HepG2 (cell line): ENCODE measurements around the gene NPTXR. TPM values are rescaled to one million over a fixed set of nuclear protein-coding genes. Genes with fewer than 3 reads are reported as not detected.

Experiments used
- DBP ChIP-seq: sonication (generic); formaldehyde crosslinking; IDR thresholded peaks from 2 replicates; pipeline ENCODE4 v1.4.0; 2020; ENCODE audit warnings: missing genetic modification reagents; ENCODE audit errors: not compliant biosample characterization
- EEA1 ChIP-seq: sonication (generic); formaldehyde crosslinking; IDR thresholded peaks from 2 replicates; pipeline ENCODE4 v1.5.1; 2020; ENCODE audit warnings: mild to moderate bottlenecking, missing genetic modification reagents, borderline replicate concordance
- FOXP4 ChIP-seq: sonication (generic); formaldehyde crosslinking; IDR thresholded peaks from 2 replicates; pipeline ENCODE4 v1.4.0; 2020; ENCODE audit warnings: missing genetic modification reagents
- GMEB2 ChIP-seq: IDR thresholded peaks from 2 replicates; pipeline ENCODE4 v1.6.1; 2016; ENCODE audit warnings: missing biosample characterization, missing genetic modification reagents, low read depth
- HOXA3 ChIP-seq: sonication (generic); formaldehyde crosslinking; IDR thresholded peaks from 2 replicates; pipeline ENCODE4 v1.5.0; 2020; ENCODE audit warnings: missing genetic modification reagents
- KDM6A ChIP-seq: IDR thresholded peaks from 2 replicates; pipeline ENCODE4 v1.6.1; 2016; ENCODE audit warnings: low read depth
- MTF1 ChIP-seq: sonication (generic); formaldehyde crosslinking; IDR thresholded peaks from 2 replicates; pipeline ENCODE4 v1.5.0; 2020; ENCODE audit warnings: missing genetic modification reagents
- NONO ChIP-seq, 2 experiments: fragments of 450-650 bp in 1 of 2; sonication (generic) in 1 of 2; formaldehyde crosslinking in 1 of 2; IDR thresholded peaks in 1 of 2; conservative IDR thresholded peaks in 1 of 2; 2 replicates each; pipeline versions ENCODE4 v1.6.1 to v1.8.0; 2017 to 2022; ENCODE audit warnings: mild to moderate bottlenecking in 1 of 2, missing genetic modification reagents in 1 of 2, moderate library complexity in 1 of 2
- NR2F2 ChIP-seq: IDR thresholded peaks from 2 replicates; pipeline ENCODE4 v1.6.1; 2012; ENCODE audit warnings: low read depth, inconsistent platforms, borderline replicate concordance
- RXRA ChIP-seq: sonication (generic); formaldehyde crosslinking; IDR thresholded peaks from 2 replicates; pipeline ENCODE4 v1.5.1; 2020; ENCODE audit warnings: missing genetic modification reagents
- SAP130 ChIP-seq: IDR thresholded peaks from 2 replicates; pipeline ENCODE4 v1.6.1; 2016; ENCODE audit warnings: low read depth
- SOX6 ChIP-seq, 2 experiments: fragments of 450-650 bp in 1 of 2; sonication (generic) in 1 of 2; formaldehyde crosslinking in 1 of 2; IDR thresholded peaks; 2 replicates each; pipeline versions ENCODE4 v1.4.0 to v1.6.1; 2017 to 2020; ENCODE audit warnings: antibody characterized with exemption in 1 of 2, mild to moderate bottlenecking in 1 of 2, missing genetic modification reagents in 1 of 2
- ZC3H13 ChIP-seq: sonication (generic); formaldehyde crosslinking; IDR thresholded peaks from 2 replicates; pipeline ENCODE4 v1.8.1; 2023; ENCODE audit warnings: mild to moderate bottlenecking, missing genetic modification reagents, moderate library complexity
- ZNF256 ChIP-seq: sonication (generic); formaldehyde crosslinking; conservative IDR thresholded peaks from 2 replicates; pipeline ENCODE4 v1.4.0; 2020; ENCODE audit warnings: missing genetic modification reagents
- ZNF547 ChIP-seq: sonication (generic); formaldehyde crosslinking; IDR thresholded peaks from 2 replicates; pipeline ENCODE4 v1.5.1; 2020; ENCODE audit warnings: mild to moderate bottlenecking, missing genetic modification reagents
- ZNF558 ChIP-seq: sonication (generic); formaldehyde crosslinking; IDR thresholded peaks from 2 replicates; pipeline ENCODE4 v1.9.0; 2022; ENCODE audit warnings: mild to moderate bottlenecking, missing genetic modification reagents, borderline replicate concordance
- ZNF687 ChIP-seq: sonication (generic); formaldehyde crosslinking; IDR thresholded peaks from 2 replicates; pipeline ENCODE4 v1.5.1; 2020; ENCODE audit warnings: mild to moderate bottlenecking, missing genetic modification reagents, moderate library complexity
- ZNF782 ChIP-seq: sonication (generic); formaldehyde crosslinking; IDR thresholded peaks from 2 replicates; pipeline ENCODE4 v1.4.0; 2020; ENCODE audit warnings: missing genetic modification reagents, mild to moderate bottlenecking, borderline replicate concordance
- ZNF784 ChIP-seq: sonication (generic); formaldehyde crosslinking; IDR thresholded peaks from 2 replicates; pipeline ENCODE4 v1.5.1; 2020; ENCODE audit warnings: missing genetic modification reagents, mild to moderate bottlenecking, borderline replicate concordance
- polyA plus RNA-seq, 8 experiments: library from polyadenylated mRNA; depleted of rRNA in 3 of 8; stranded (reverse) in 7 of 8; unstranded in 1 of 8; fragments of >200 nt; fragmentation: Illumina TruSeq in 4 of 8; extraction: Trizol in 4 of 8; gene quantifications; 2 replicates each; pipeline versions ENCODE4 v1.2.1 to v1.2.3, GENCODE V29; 2011 to 2016; ENCODE audit warnings: low read depth in 4 of 8, missing spikeins in 1 of 8, mixed read lengths in 1 of 8; ENCODE audit not compliant: insufficient read depth in 1 of 8
- total RNA-seq, 5 experiments: library from RNA; depleted of rRNA; stranded (reverse); fragments of >200 nt; fragmentation: Illumina TruSeq; extraction: Trizol; gene quantifications; 2 replicates each; pipeline ENCODE4 v1.2.3, GENCODE V29; 2016; ENCODE audit warnings: low read depth in 1 of 5

Gene NPTXR
- total and polyA plus RNA-seq, 2 of the 13 experiments (the other 11 are each of a cell fraction or from before 2014, with no cell fraction given) = 2.6 to 4.8 TPM

GRCh38 chr22:38844315-38845003 lies 631 bp upstream of the NPTXR start (continued):
- TF ChIP-seq ZNF687 = peak; percentile 56
- no peak for TF ChIP-seq ZNF256 (CRISPR knock-in tag)
- peak; percentile 3; the same call in 1 of the 2 replicates for TF ChIP-seq SAP130 (CRISPR knock-in tag)
- TF ChIP-seq ZNF784 (CRISPR knock-in tag) = 0 out of 2 replicates have a peak, but pooled peaks have one; percentile 51
- TF ChIP-seq SOX6 (IDR thresholded peaks at IDR 0.05) = no peak
- peak; percentile 55 for TF ChIP-seq SOX6 (CRISPR knock-in tag; IDR thresholded peaks at IDR 0.05)
- peak; percentile 16; the same call in 1 of the 2 replicates for TF ChIP-seq NR2F2
- TF ChIP-seq GMEB2 (CRISPR knock-in tag) = no peak
- TF ChIP-seq HOXA3 (CRISPR knock-in tag) = peak; percentile 19; the same call in 1 of the 2 replicates
- TF ChIP-seq KDM6A (CRISPR knock-in tag) = peak; percentile 34; the same call in 1 of the 2 replicates
- TF ChIP-seq ZC3H13 = no peak
- no peak for TF ChIP-seq MTF1 (CRISPR knock-in tag)
- TF ChIP-seq DBP (CRISPR knock-in tag) = no peak
- no peak for TF ChIP-seq NONO (IDR thresholded peaks at IDR 0.05)
- TF ChIP-seq NONO (CRISPR knock-in tag; conservative IDR thresholded peaks at IDR 0.05) = peak; percentile 48; the same call in 1 of the 2 replicates
- TF ChIP-seq EEA1 (CRISPR knock-in tag) = no peak
- peak; percentile 72 for TF ChIP-seq RXRA
- peak; percentile 30; the same call in 1 of the 2 replicates for TF ChIP-seq FOXP4 (CRISPR knock-in tag)
- TF ChIP-seq ZNF558 (CRISPR knock-in tag) = 0 out of 2 replicates have a peak, but pooled peaks have one; percentile 20
- 0 out of 2 replicates have a peak, but pooled peaks have one; percentile 42 for TF ChIP-seq ZNF547 (CRISPR knock-in tag)
- TF ChIP-seq ZNF782 = no peak
